Right lobe of liver (tissue), 6 donors: ENCODE results near the gene DOK1. TPM values are rescaled to one million over a fixed set of nuclear protein-coding genes. Genes with fewer than 3 reads are reported as not detected.

Source experiments
- ATAC-seq, 4 donors: fragments of 200-7000 bp; cut with Tn5 transposase; one replicate each; pipeline ENCODE4 v1.9.1; 2020; ENCODE audit warnings: mild to moderate bottlenecking in 4 of 4, moderate library complexity in 4 of 4
- DNase-seq, 3 donors: peaks; one replicate each; pipeline ENCODE4 v3.0.0-alpha.2; 2020
- H3K27ac ChIP-seq, 3 donors: fragments of 200-600 bp; one replicate each; pipeline ENCODE4 v1.8.0; 2022
- H3K27me3 ChIP-seq, 2 donors: fragments of 200-600 bp; one replicate each; pipeline ENCODE4 v1.8.0; 2022
- H3K36me3 ChIP-seq, 4 donors: fragments of 200-600 bp; sonication (generic) in 1 of 4; one replicate each; pipeline versions ENCODE4 v1.5.1 to v1.8.0; 2017 to 2022; ENCODE audit warnings: control low read depth in 1 of 4
- H3K4me1 ChIP-seq, 4 donors: fragments of 200-600 bp; sonication (generic) in 1 of 4; one replicate each; pipeline versions ENCODE4 v1.5.1 to v1.8.0; 2017 to 2022; ENCODE audit warnings: control low read depth in 1 of 4
- H3K4me3 ChIP-seq, 3 donors: fragments of 200-600 bp; one replicate each; pipeline ENCODE4 v1.8.0; 2022
- H3K9me3 ChIP-seq, 4 donors: fragments of 200-600 bp; sonication (generic) in 1 of 4; one replicate each; pipeline versions ENCODE4 v1.5.1 to v1.8.0; 2017 to 2022; ENCODE audit warnings: control low read depth in 1 of 4
- POLR2A ChIP-seq: fragments of 450-650 bp; IDR thresholded peaks from one replicate; pipeline ENCODE4 v1.6.1; 2017; ENCODE audit warnings: antibody characterized with exemption, mild to moderate bottlenecking
- whole genome bisulfite sequencing: methylation state at CpG from one replicate; pipeline ENCODE4 v1.1.6; 2018; ENCODE audit warnings: low coverage, low lambda C conversion rate; ENCODE audit not compliant: insufficient coverage; ENCODE audit errors: missing lambda C conversion rate; 5-methylcytosine and 5-hydroxymethylcytosine counted together
- intact Hi-C, 2 donors: fragments of 100-400 bp; cut with DNase I; formaldehyde crosslinking; loops; one replicate each; pipeline versions ENCODE4 v1.11.2 to v1.14.1; 2022
- total RNA-seq, 6 experiments: library from RNA; depleted of rRNA in 2 of 6; stranded (reverse); fragments of >200 nt in 2 of 6; fragmentation: NEBNext Ultra II Directional in 3 of 6; extraction: Animal tissue kit (Norgen Biotek cat#: 25700) in 3 of 6; gene quantifications; one replicate each; pipeline versions ENCODE4 v1.1.0 to v1.2.4, GENCODE V29; 2016 to 2023
- TF ChIP-seq, protein P1 (sequence below), 4 donors: fragments of 200-600 bp in 3 of 4; fragments of 450-650 bp in 1 of 4; IDR thresholded peaks; one replicate each; pipeline versions ENCODE4 v1.5.1 to v1.8.0; 2016 to 2022; ENCODE audit warnings: antibody characterized with exemption in 4 of 4, mild to moderate bottlenecking in 2 of 4
- donor health status: DM: no; HTN: yes; CAD: no.
- donor health status: DM: no; HTN: no; CAD: no.
- donor health status: DM: no; HTN: no; CAD: no.
- donor health status: DM: no; HTN: yes; CAD: no.
- donor health status: DM: no; HTN: yes; CAD: no.

The DOK1 gene
- total RNA-seq, 6 experiments from 2014 or later = 1.9 to 3.7 (median 3.2) TPM

DNA sequence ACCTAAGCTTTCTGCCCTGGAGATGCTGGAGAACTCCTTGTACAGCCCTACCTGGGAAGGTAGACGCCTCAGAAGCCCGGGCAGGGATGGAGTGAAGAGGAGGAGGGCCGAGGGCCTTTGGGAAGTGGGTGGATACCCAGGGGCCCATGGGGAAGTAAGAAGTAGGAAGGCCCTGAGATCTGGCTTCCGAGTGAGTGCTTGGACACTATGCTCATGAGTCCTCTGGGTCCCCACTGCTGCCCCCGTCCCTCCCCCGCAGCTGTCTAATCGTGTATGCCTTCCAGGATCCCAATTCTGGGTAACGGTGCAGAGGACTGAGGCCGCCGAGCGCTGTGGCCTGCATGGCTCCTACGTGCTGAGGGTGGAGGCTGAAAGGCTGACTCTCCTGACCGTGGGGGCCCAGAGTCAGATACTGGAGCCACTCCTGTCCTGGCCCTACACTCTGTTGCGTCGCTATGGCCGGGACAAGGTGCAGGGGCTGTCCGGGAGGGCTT, 1.1 kb downstream of the DOK1 start:
- H3K36me3 ChIP-seq = no peaks in the 10 kb centered on the region
- TF ChIP-seq, protein P1, sequence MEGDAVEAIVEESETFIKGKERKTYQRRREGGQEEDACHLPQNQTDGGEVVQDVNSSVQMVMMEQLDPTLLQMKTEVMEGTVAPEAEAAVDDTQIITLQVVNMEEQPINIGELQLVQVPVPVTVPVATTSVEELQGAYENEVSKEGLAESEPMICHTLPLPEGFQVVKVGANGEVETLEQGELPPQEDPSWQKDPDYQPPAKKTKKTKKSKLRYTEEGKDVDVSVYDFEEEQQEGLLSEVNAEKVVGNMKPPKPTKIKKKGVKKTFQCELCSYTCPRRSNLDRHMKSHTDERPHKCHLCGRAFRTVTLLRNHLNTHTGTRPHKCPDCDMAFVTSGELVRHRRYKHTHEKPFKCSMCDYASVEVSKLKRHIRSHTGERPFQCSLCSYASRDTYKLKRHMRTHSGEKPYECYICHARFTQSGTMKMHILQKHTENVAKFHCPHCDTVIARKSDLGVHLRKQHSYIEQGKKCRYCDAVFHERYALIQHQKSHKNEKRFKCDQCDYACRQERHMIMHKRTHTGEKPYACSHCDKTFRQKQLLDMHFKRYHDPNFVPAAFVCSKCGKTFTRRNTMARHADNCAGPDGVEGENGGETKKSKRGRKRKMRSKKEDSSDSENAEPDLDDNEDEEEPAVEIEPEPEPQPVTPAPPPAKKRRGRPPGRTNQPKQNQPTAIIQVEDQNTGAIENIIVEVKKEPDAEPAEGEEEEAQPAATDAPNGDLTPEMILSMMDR (IDR thresholded peaks at IDR 0.05) = no peak
- TF ChIP-seq POLR2A = no peak
- peak in 3 of 4 donors; percentile 5 to 22 (median 22) for ATAC-seq
- peak overlapping the region in 2 of 3 donors; percentile 63 to 77 for H3K27ac ChIP-seq
- DNase-seq = peak in 2 of 3 donors; percentile 54 to 58
- no peaks in the 10 kb centered on the region for H3K9me3 ChIP-seq
- no peaks in the 10 kb centered on the region for H3K27me3 ChIP-seq
- peak overlapping the region; percentile 59 to 78 (median 68) for H3K4me3 ChIP-seq
- no peaks in the 10 kb centered on the region for H3K4me1 ChIP-seq
- WGBS = 75% methylated on average over 3 of the region's 17 CpGs
- intact Hi-C loops = no loop called here

DNA sequence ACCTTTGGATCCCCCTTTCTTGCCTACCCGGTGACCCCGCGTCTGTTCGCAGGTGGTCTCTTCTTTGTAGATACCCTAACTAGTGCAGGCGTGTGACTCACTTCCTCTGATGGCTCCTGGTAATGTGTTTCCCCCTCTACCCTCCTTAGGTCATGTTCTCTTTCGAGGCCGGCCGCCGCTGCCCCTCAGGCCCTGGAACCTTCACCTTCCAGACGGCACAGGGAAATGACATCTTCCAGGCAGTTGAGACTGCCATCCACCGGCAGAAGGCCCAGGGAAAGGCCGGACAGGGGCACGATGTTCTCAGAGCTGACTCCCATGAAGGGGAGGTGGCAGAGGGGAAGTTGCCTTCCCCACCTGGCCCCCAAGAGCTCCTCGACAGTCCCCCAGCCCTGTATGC, 1.6 kb downstream of the DOK1 start:
- ATAC-seq (no peak), DNase-seq (no peak)
- Histone ChIP-seq H3K27ac (peak overlapping the region in 1 of 3 donors; percentile 43), H3K27me3 (no peaks in the 10 kb centered on the region), H3K9me3 (no peaks in the 10 kb centered on the region), H3K4me3 (no peak overlapping the region), H3K4me1 (no peaks in the 10 kb centered on the region), H3K36me3 (no peaks in the 10 kb centered on the region)
- TF ChIP-seq, protein P1 (IDR thresholded peaks at IDR 0.05) = no peak
- TF ChIP-seq POLR2A = no peak
- intact Hi-C loops = no loop called here
- whole genome bisulfite sequencing = 74% methylated on average over 6 of the region's 14 CpGs

- intact Hi-C loops = no loop called here
- no peaks in the 10 kb centered on the region for H3K36me3 ChIP-seq
- no peaks in the 10 kb centered on the region for H3K4me1 ChIP-seq
- no peak for TF ChIP-seq POLR2A
- TF ChIP-seq, protein P1 (IDR thresholded peaks at IDR 0.05) = no peak
- whole genome bisulfite sequencing = 83% methylated on average over 1 of the region's 6 CpGs
- no peaks in the 10 kb centered on the region for H3K9me3 ChIP-seq
- DNase-seq (no peak), ATAC-seq (no peak)
- H3K27ac ChIP-seq = no peak overlapping the region
- no peak overlapping the region for H3K4me3 ChIP-seq
- no peaks in the 10 kb centered on the region for H3K27me3 ChIP-seq
Observed at GRCh38 chr2:74556831-74557370, 2.4 kb downstream of the DOK1 start.

DNA sequence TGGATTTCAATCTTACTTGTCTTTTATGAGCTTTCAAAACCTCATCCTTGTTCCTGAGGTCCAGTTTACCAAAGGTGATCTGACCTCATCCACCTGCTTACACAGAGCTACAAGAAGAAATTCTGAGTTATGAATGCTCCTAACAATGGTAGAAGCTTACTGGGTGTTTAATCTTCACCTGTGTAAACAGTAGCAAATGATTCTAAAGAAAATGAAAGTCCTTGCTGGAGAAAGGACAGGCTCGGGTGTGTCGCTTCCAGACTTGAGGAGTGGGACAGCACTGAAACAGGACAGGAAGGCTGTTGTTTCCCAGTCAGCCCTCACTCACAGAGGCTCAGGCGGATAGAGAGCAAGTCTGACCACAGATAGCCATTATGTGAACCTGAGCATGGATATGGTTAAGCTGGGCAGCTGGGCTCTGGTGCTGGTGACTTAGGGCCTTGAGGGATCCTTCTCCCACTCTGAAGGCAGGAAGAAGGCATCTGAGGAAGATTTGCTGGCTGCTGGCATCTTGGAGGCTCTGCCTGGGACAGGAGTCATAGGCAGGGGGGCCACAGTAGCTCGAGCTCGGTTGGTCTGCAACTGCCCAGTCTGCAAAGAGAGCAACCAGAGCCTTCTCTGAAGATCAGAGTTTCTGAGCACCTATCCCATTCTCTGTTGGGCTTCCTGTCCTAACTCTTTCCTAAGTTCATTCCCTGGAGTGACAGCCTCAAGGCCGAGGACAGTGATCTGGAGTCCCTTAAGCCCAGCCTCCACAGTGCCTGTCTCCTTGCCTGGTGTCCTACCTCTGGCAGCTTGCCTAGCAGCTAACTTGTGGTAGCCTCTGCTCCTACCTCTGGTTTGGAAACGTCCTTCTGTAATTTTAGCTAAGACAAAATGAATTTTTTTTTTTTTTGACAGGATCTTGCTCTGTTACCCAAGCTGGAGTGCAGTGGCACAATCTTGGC, 4.0 kb downstream of the DOK1 start:
- no peaks in the 10 kb centered on the region for H3K27me3 ChIP-seq
- no peak overlapping the region for H3K4me3 ChIP-seq
- WGBS = 63% methylated on average over 4 of the region's 7 CpGs
- no peaks in the 10 kb centered on the region for H3K36me3 ChIP-seq
- no peak for ATAC-seq
- DNase-seq = no peak
- TF ChIP-seq, protein P1 (IDR thresholded peaks at IDR 0.05) = no peak
- no peak for TF ChIP-seq POLR2A
- no peaks in the 10 kb centered on the region for H3K4me1 ChIP-seq
- no peak overlapping the region for H3K27ac ChIP-seq
- intact Hi-C loops = no loop called here
- no peaks in the 10 kb centered on the region for H3K9me3 ChIP-seq
